GM12878 (cell line): Measurements from ENCODE around the gene EXOC4. TPM values are rescaled to one million over a fixed set of nuclear protein-coding genes. Genes with fewer than 3 reads are reported as not detected.

ENCODE experiments used
- ATAC-seq: fragments of 200-7000 bp; cut with Tn5 transposase; 3 replicates; pipeline ENCODE4 v1.9.1; 2020; ENCODE audit warnings: mild to moderate bottlenecking, moderate library complexity
- BruUV-seq: library from RNA; stranded (reverse); fragments of 400-500 nt; replicated peaks from 2 replicates; lab custom pipeline; 2021; lab: Mats Ljungman, UMichigan
- CTCF ChIA-PET: fragments of 300-600 bp; sonication (Branson Sonifier 250); formaldehyde crosslinking; extraction: SDS; loops from one replicate; lab custom pipeline; 2021; ENCODE audit warnings: inconsistent platforms; lab: Yijun Ruan, JAX
- POLR2A ChIA-PET: fragments of 350-600 bp; formaldehyde crosslinking; extraction: SDS; loops from one replicate; lab custom pipeline; 2021; ENCODE audit warnings: inconsistent platforms; lab: Charles Lee
- RAD21 ChIA-PET: fragments of 300-600 bp; sonication (Branson Sonifier 250); formaldehyde crosslinking; loops from one replicate; lab custom pipeline; 2023; ENCODE audit warnings: antibody characterized with exemption; ENCODE audit not compliant: unreplicated experiment; lab: Charles Lee
- SMC1A ChIA-PET: fragments of 300-600 bp; sonication (Branson Sonifier 250); formaldehyde crosslinking; loops from one replicate; lab custom pipeline; 2023; ENCODE audit not compliant: unreplicated experiment, uncharacterized antibody; lab: Charles Lee
- DNase-seq: peaks from one replicate; pipeline ENCODE4 v3.0.0-alpha.2; 2011; ENCODE audit warnings: low read depth, low spot score
- FAIRE-seq: peaks from 3 replicates; lab custom pipeline; 2011; peaks lifted over from hg19 to GRCh38; lab: Jason Lieb, UNC
- H2AFZ ChIP-seq: 2 replicates; pipeline ENCODE4 v1.6.0; 2011; ENCODE audit warnings: low read depth, low read length, control low read depth; ENCODE audit not compliant: control insufficient read depth
- H3K27ac ChIP-seq: 2 replicates; pipeline ENCODE4 v1.5.1; 2011; ENCODE audit warnings: control low read depth; ENCODE audit not compliant: control insufficient read depth, insufficient read depth
- H3K27me3 ChIP-seq, 2 experiments: replicated peaks in 1 of 2; 2 replicates each; pipeline versions ENCODE4 v1.6.0 to v1.6.1; 2011; ENCODE audit warnings: low read length in 1 of 2; ENCODE audit not compliant: control insufficient read depth in 2 of 2, insufficient read depth in 2 of 2
- H3K36me3 ChIP-seq, 2 experiments: 2 replicates each; pipeline ENCODE4 v1.5.1; 2011; ENCODE audit warnings: low read length in 1 of 2; ENCODE audit not compliant: control insufficient read depth in 2 of 2, insufficient read depth in 2 of 2
- H3K4me1 ChIP-seq: 2 replicates; pipeline ENCODE4 v1.6.1; 2011; ENCODE audit warnings: mild to moderate bottlenecking, low read length, moderate library complexity, mixed read lengths; ENCODE audit not compliant: control insufficient read depth, insufficient read depth
- H3K4me2 ChIP-seq: 2 replicates; pipeline ENCODE4 v1.6.0; 2011; ENCODE audit warnings: control low read depth; ENCODE audit not compliant: control insufficient read depth, insufficient read depth
- H3K4me3 ChIP-seq: fragments of 200-600 bp; sonication (generic); 2 replicates; pipeline ENCODE4 v1.5.1; 2016
- H3K79me2 ChIP-seq: 2 replicates; pipeline ENCODE4 v1.6.0; 2011; ENCODE audit warnings: low read length; ENCODE audit not compliant: control insufficient read depth, insufficient read depth
- H3K9ac ChIP-seq: 2 replicates; pipeline ENCODE4 v1.8.0; 2011; ENCODE audit warnings: low read length, control low read depth, mixed read lengths; ENCODE audit not compliant: control insufficient read depth, insufficient read depth
- H3K9me3 ChIP-seq: replicated peaks from 3 replicates; pipeline ENCODE4 v1.5.1; 2011; ENCODE audit warnings: mild to moderate bottlenecking, low read length; ENCODE audit not compliant: control insufficient read depth, insufficient read depth
- H4K20me1 ChIP-seq: 2 replicates; pipeline ENCODE4 v1.6.0; 2011; ENCODE audit not compliant: control insufficient read depth, insufficient read depth
- CEBPZ ChIP-seq: fragments of 150-350 bp; IDR thresholded peaks from 2 replicates; pipeline ENCODE4 v1.6.1; 2016; ENCODE audit warnings: low read depth, low read length
- HDAC2 ChIP-seq: fragments of 200-600 bp; sonication (generic); IDR thresholded peaks from 2 replicates; pipeline ENCODE4 v1.6.1; 2017
- LARP7 ChIP-seq: fragments of 450-650 bp; IDR thresholded peaks from 2 replicates; pipeline ENCODE4 v1.6.1; 2017; ENCODE audit warnings: mild to moderate bottlenecking
- NR2C1 ChIP-seq: fragments of 450-650 bp; IDR thresholded peaks from 2 replicates; pipeline ENCODE4 v1.6.1; 2017; ENCODE audit warnings: antibody characterized with exemption, mild to moderate bottlenecking, moderate library complexity
- PBX3 ChIP-seq: IDR thresholded peaks from 2 replicates; pipeline ENCODE4 v1.6.1; 2011; ENCODE audit warnings: mild to moderate bottlenecking, low read depth, low read length, moderate library complexity; ENCODE audit not compliant: insufficient replicate concordance
- ZBTB40 ChIP-seq: fragments of 450-650 bp; IDR thresholded peaks from 2 replicates; pipeline ENCODE4 v1.6.1; 2016; ENCODE audit warnings: mild to moderate bottlenecking, moderate library complexity, borderline replicate concordance
- WGBS: methylation state at CpG from one replicate; pipeline ENCODE4 v1.1.6; 2016; ENCODE audit warnings: low lambda C conversion rate; ENCODE audit not compliant: insufficient replicate concordance, insufficient coverage; ENCODE audit errors: missing lambda C conversion rate; 5-methylcytosine and 5-hydroxymethylcytosine counted together
- in situ Hi-C: fragments of 300-500 bp; cut with MboI; formaldehyde crosslinking; loops from 9 replicates; pipeline ENCODE4 v1.14.3; 2018; ENCODE audit warnings: mixed read lengths
- intact Hi-C: fragments of 100-400 bp; cut with micrococcal nuclease; formaldehyde crosslinking; loops from one replicate; pipeline ENCODE4 v1.14.2; 2022; ENCODE audit not compliant: unreplicated experiment
- polyA plus RNA-seq, 11 experiments: library from polyadenylated mRNA; depleted of rRNA in 4 of 11; unstranded in 6 of 11; stranded (reverse) in 5 of 11; fragments of >200 nt; fragmentation: Nextera tagmentation in 4 of 11; fragmentation: Illumina TruSeq in 1 of 11; extraction: Ambion mirVana in 4 of 11; extraction: Trizol in 1 of 11; gene quantifications; 1 replicate in 1 of 11; 2 replicates in 10 of 11; pipeline versions ENCODE4 v1.2.1 to v1.2.3, GENCODE V29; 2011 to 2016; ENCODE audit warnings: inconsistent platforms in 2 of 11, missing spikeins in 2 of 11, low read depth in 1 of 11
- total RNA-seq, 4 experiments: library from RNA; depleted of rRNA in 3 of 4; stranded (reverse); fragments of >200 nt in 3 of 4; fragmentation: Illumina TruSeq in 1 of 4; extraction: Trizol in 1 of 4; gene quantifications; 2 replicates each; pipeline versions ENCODE4 v1.2.1 to v1.2.3, GENCODE V29; 2013 to 2021

The EXOC4 gene
- total and polyA plus RNA-seq, 10 of the 15 experiments (the other 5 are each of a cell fraction or from before 2014, with no cell fraction given) = 13.2 to 44.5 (median 29.6) TPM

GRCh38 chr7:133851411-133851810, 598.5 kb downstream of the EXOC4 start:
- Histone ChIP-seq H3K9ac (no peak overlapping the region), H3K4me3 (no peak overlapping the region), H4K20me1 (no peaks in the 10 kb centered on the region), H3K9me3 (no peaks in the 10 kb centered on the region), H3K4me1 (peaks cover 3% of the 10 kb centered on the region; the same call in 1 of the 2 replicates)
- DNase-seq = no peak
- RAD21 ChIA-PET = no interaction called here
- no peak for TF ChIP-seq LARP7
- no peak for TF ChIP-seq ZBTB40
- no peak for TF ChIP-seq NR2C1
- no peak for TF ChIP-seq PBX3
- TF ChIP-seq CEBPZ = no peak
- TF ChIP-seq HDAC2 = no peak
- TF ChIP-seq, all 136 proteins: peak for 0
- Histone ChIP-seq H3K36me3 (no peaks in the 10 kb centered on the region), H3K27ac (no peak overlapping the region), H3K27me3 (no peaks in the 10 kb centered on the region), H3K4me2 (no peak overlapping the region), H2AFZ (no peak overlapping the region), H3K79me2 (no peaks in the 10 kb centered on the region)
- no TSS peak for BruUV-seq
- no peak for ATAC-seq
- ChIA-PET CTCF (interaction anchor here (0.9 to 1.6 kb wide), 4 partner anchors 8 to 279 kb away, joined by 3 to 4 read pairs (median 3); no protein-coding TSS in a partner anchor), SMC1A (interaction anchor here (1.0 to 1.1 kb wide), 2 partner anchors 13 to 94 kb away, joined by 3 read pairs; no protein-coding TSS in a partner anchor), POLR2A (no interaction called here)
- WGBS = 96% methylated on average over 2 of the region's 2 CpGs
- in situ Hi-C loops = no loop called here
- intact Hi-C loops = loop anchor here (5.0 to 10.0 kb wide), 2 partner anchors 141 to 367 kb away; no protein-coding TSS in a partner anchor
- no peak for FAIRE-seq
